ENCODE measurements around the gene FRMPD4.

Gene FRMPD4

GRCh38 chrX:12770440-12770839, 632.2 kb downstream of the FRMPD4 start:
- peak; percentile 53 for TF ChIP-seq CTCF (IDR thresholded peaks at IDR 0.05; ENCODE audit: low read length)
- no peak for TF ChIP-seq EZH2 (optimal IDR thresholded peaks at IDR 0.05; ENCODE audit: low read depth, low read length)

DNA sequence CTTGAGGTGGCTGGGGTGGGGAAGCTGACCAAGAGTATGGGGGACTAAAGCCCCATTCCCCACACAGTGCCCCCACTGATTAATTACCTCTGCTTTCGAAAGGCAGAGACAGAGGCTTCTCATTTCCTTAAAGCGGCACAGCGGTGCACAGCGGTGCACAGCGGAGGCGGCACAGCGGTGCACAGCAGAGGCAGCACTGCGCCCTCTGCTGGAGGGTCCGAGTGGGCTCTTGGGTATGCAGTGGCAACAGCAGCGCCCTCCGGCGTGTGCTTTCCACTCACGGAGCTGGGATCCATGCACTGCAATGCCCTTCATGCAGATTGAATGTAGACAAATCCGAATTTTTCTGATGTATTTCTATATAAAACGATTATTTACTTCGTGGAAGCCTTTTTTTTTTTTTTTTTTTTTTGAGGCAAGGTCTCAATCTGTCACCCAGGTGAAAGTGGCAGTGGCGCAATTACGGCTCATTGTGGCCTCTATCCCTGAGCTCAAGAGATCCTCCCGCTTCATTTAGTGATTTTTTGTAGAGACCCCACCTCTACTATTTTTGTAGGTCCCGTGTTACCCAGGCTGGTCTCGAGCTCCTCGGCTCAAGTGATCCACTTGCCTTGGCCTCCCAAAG, 633.3 kb downstream of the FRMPD4 start:
- no peak overlapping the region for H3K9ac ChIP-seq (ENCODE audit: low read length)
- no peak overlapping the region for H3K4me2 ChIP-seq (ENCODE audit: low read depth, low read length)
- no peaks in the 10 kb centered on the region for H3K9me3 ChIP-seq (replicated peaks; ENCODE audit: insufficient read depth, low read length)
- H3K79me2 ChIP-seq (ENCODE audit: low read length), result no peaks in the 10 kb centered on the region
- no peak overlapping the region for H2AFZ ChIP-seq (ENCODE audit: low read length)
- H3F3A ChIP-seq (ENCODE audit: insufficient read depth, low read length), result no peaks in the 10 kb centered on the region
- no peaks in the 10 kb centered on the region for H3K4me1 ChIP-seq (ENCODE audit: low read length)
- TF ChIP-seq EZH2 (optimal IDR thresholded peaks at IDR 0.05; ENCODE audit: low read depth, low read length) (no peak), CTCF (IDR thresholded peaks at IDR 0.05; ENCODE audit: low read length) (peak; percentile 65), EZH2phosphoT487 (IDR thresholded peaks at IDR 0.05; ENCODE audit: low read length) (no peak)
- no peaks in the 10 kb centered on the region for H3K36me3 ChIP-seq (replicated peaks; ENCODE audit: insufficient read depth, low read length)
- no peaks in the 10 kb centered on the region for H3K27me3 ChIP-seq (replicated peaks; ENCODE audit: insufficient read depth, low read length)
- no peak overlapping the region for H3K4me3 ChIP-seq (ENCODE audit: low read length)
- no peaks in the 10 kb centered on the region for H3K9me2 ChIP-seq (replicated peaks; ENCODE audit: insufficient read depth, low read length)
- no peaks in the 10 kb centered on the region for H4K20me1 ChIP-seq (ENCODE audit: insufficient read depth, low read length)
- H3K27ac ChIP-seq (ENCODE audit: low read length), result no peak overlapping the region
- peak; percentile 69 for DNase-seq

More at GRCh38 chrX:12770440-12770839, 632.2 kb downstream of the FRMPD4 start:
- H3K27ac ChIP-seq (ENCODE audit: low read length), result no peak overlapping the region
- no peaks in the 10 kb centered on the region for H3K4me1 ChIP-seq (ENCODE audit: low read length)
- H3F3A ChIP-seq (ENCODE audit: insufficient read depth, low read length), result no peaks in the 10 kb centered on the region
- H3K4me2 ChIP-seq (ENCODE audit: low read depth, low read length), result no peak overlapping the region
- H3K9ac ChIP-seq (ENCODE audit: low read length), result no peak overlapping the region
- no peaks in the 10 kb centered on the region for H3K9me3 ChIP-seq (replicated peaks; ENCODE audit: insufficient read depth, low read length)
- no peaks in the 10 kb centered on the region for H3K79me2 ChIP-seq (ENCODE audit: low read length)
- H4K20me1 ChIP-seq (ENCODE audit: insufficient read depth, low read length), result no peaks in the 10 kb centered on the region
- H3K27me3 ChIP-seq (replicated peaks; ENCODE audit: insufficient read depth, low read length), result no peaks in the 10 kb centered on the region
- no peaks in the 10 kb centered on the region for H3K9me2 ChIP-seq (replicated peaks; ENCODE audit: insufficient read depth, low read length)
- no peak overlapping the region for H2AFZ ChIP-seq (ENCODE audit: low read length)
- DNase-seq, result peak; percentile 27
- H3K4me3 ChIP-seq (ENCODE audit: low read length), result no peak overlapping the region
- no peaks in the 10 kb centered on the region for H3K36me3 ChIP-seq (replicated peaks; ENCODE audit: insufficient read depth, low read length)
